ENCODE results near the gene PNMA1. TPM values are rescaled to one million over a fixed set of nuclear protein-coding genes. Genes with fewer than 3 reads are reported as not detected.
A peak's percentile ranks its signal among the peaks of the same experiment; 100 is the strongest.

PNMA1 gene
- total RNA-seq, 4 donors from 2014 or later = 21.7 to 27.7 (median 24.7) TPM

DNA sequence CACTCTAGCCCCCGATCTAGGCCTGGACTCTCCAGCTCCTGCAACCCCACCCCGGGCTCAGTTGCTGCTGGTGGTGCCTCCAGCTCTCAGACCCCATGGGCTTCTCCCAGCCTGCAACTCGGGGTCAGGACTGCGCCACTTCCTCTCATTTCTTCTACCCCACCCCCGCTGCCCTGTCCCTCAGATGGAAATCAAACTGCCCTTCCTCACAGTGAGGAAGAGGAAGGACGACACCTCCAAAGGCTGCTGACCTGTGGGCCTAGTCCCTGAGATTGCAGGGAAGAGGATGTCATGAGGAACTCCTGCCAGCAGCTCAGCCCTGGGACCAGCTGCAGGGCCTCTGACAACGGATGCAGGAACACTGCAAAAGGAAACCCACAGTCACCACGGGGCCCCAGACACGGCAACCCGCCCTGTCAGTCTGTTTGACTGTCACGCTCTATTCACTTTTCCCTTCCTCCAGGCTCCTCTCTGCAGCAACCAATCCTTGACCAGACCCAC lies 29.3 kb upstream of the PNMA1 start:
- peaks cover 85 to 95% of the 10 kb centered on the region in 2 donors for H3K4me1 ChIP-seq
- H3K27me3 ChIP-seq = no peaks in the 10 kb centered on the region
- TF ChIP-seq CTCF (IDR thresholded peaks at IDR 0.05) (no peak), POLR2A (IDR thresholded peaks at IDR 0.05) (no peak)
- H3K4me3 ChIP-seq (replicated peaks in 1 of 3) = no peak overlapping the region
- peak in 1 of 2 donors; percentile 46 for DNase-seq
- peaks cover 4 to 12% of the 10 kb centered on the region in 2 donors for H3K36me3 ChIP-seq
- intact Hi-C loops (cut with DNase I) = no loop called here
- peak overlapping the region in 2 of 3 donors; percentile 50 to 59 for H3K27ac ChIP-seq
- no peaks in the 10 kb centered on the region for H3K9me3 ChIP-seq
- 38 to 46% methylated on average over 11 of the region's 11 CpGs for WGBS, 2 donors

DNA sequence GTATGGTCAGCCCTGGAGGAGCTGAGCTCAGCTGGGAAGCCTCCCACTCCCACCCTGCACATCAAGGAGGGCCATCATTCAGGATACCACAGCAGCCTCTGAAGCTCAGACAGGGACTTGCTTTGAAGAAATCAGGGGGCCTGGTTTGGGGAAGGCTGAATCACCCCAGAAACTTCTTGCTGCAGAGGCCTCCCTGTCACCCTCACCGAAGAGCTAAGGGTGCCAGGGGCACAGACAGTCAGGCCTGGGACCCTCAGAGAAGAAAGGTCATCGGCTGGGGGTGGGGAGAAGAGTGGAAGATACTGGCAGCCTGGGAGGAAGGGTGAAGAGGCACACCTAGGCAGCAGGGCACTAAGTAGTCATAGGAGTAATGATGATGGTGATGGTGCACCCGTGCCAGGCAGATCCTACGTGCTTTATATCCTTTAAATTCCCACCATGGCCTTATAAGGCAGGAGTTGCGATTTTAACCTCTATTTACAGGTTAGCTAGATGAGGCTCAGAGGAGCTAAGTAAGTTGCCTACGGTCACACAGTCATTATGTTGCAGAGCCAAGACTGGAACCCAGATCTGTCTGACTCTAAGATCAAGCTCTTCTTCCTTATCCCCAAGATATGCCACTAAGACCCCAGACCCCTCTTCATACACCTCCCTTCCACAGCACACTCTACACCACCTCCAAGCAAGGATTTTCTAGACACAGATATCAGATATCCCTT lies 28.5 kb upstream of the PNMA1 start:
- peaks cover 8 to 15% of the 10 kb centered on the region in 2 donors for H3K36me3 ChIP-seq
- TF ChIP-seq CTCF (IDR thresholded peaks at IDR 0.05) (no peak), POLR2A (IDR thresholded peaks at IDR 0.05) (no peak)
- no peak for DNase-seq
- no peak overlapping the region for H3K4me3 ChIP-seq (replicated peaks in 1 of 3)
- intact Hi-C loops (cut with DNase I) = no loop called here
- H3K27ac ChIP-seq = peak overlapping the region; percentile 59 to 88 (median 86)
- peaks cover 81 to 93% of the 10 kb centered on the region in 2 donors for H3K4me1 ChIP-seq
- WGBS, 2 donors = 70 to 92% methylated on average over 6 of the region's 6 CpGs
- H3K9me3 ChIP-seq = no peaks in the 10 kb centered on the region
- no peaks in the 10 kb centered on the region for H3K27me3 ChIP-seq

DNA sequence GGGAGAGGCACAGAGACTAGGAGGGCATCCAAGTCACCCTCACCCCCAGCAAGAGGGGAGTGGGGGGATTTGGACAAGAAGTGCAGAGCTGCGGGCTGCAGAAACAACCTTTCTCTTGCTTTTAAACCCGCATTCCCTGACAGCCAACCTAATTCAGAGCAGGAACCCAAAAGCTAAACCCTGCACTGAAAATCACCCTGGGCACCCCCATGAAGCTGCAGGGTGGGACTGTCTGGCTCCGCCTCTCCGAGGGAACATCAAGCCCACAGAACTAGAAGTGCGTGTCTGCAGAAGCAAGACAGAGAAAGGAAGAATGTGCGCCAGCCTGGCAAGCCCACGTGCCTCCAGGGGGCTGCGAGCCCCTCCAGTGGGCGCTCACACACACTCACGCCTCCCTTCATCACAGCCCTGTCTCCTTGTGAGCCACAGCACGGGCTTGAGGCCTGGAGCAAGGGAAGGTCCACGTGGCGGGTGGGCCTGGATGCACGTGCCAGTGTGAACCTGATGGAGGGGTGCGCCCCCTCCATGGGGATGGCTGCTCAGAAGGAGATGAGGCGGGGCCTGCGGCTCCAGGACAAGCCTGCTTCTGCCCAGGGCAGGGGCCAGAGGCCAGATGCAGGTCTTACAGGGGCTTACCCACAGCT lies 27.8 kb upstream of the PNMA1 start:
- no peak for TF ChIP-seq CTCF (IDR thresholded peaks at IDR 0.05)
- no peak for TF ChIP-seq POLR2A (IDR thresholded peaks at IDR 0.05)
- Histone ChIP-seq H3K4me3 (replicated peaks in 1 of 3) (no peak overlapping the region), H3K27ac (peak overlapping the region; percentile 59 to 88 (median 86)), H3K4me1 (peaks cover 74 to 86% of the 10 kb centered on the region in 2 donors), H3K36me3 (peaks cover 11 to 17% of the 10 kb centered on the region in 2 donors), H3K9me3 (no peaks in the 10 kb centered on the region), H3K27me3 (no peaks in the 10 kb centered on the region)
- intact Hi-C loops (cut with DNase I) = no loop called here
- no peak for DNase-seq
- WGBS, 2 donors = 50 to 51% methylated on average over 9 to 16 of the region's 17 CpGs

- no peak overlapping the region for H3K4me3 ChIP-seq (replicated peaks in 1 of 3)
- peak; percentile 65 for DNase-seq
- intact Hi-C loops (cut with DNase I) = no loop called here
- 21 to 25% methylated on average over 11 to 12 of the region's 12 CpGs for whole genome bisulfite sequencing, 2 donors
- peaks cover 17 to 21% of the 10 kb centered on the region in 2 donors for H3K36me3 ChIP-seq
- TF ChIP-seq POLR2A (IDR thresholded peaks at IDR 0.05) (no peak), CTCF (IDR thresholded peaks at IDR 0.05) (peak in 1 of 6 experiments; percentile 5)
- peak overlapping the region; percentile 59 to 88 (median 86) for H3K27ac ChIP-seq
- H3K9me3 ChIP-seq = no peaks in the 10 kb centered on the region
- H3K4me1 ChIP-seq = peaks cover 69 to 81% of the 10 kb centered on the region in 2 donors
- H3K27me3 ChIP-seq = no peaks in the 10 kb centered on the region
These were observed 27.2 kb upstream of the PNMA1 start for GRCh38 chr14:73741386-73741875.
